IMR-90 (cell line): ENCODE results near the gene PTPRN2.

Source experiments
- BHLHE40 ChIP-seq: fragments of 150-350 bp; IDR thresholded peaks from 2 replicates; pipeline ENCODE4 v1.6.1; 2016; ENCODE audit warnings: mild to moderate bottlenecking, low read depth, low read length
- MAFK ChIP-seq: IDR thresholded peaks from 2 replicates; pipeline ENCODE4 v1.6.1; 2012; ENCODE audit warnings: low read depth, low read length, improper control_type of control experiment
- POLR2A ChIP-seq: IDR thresholded peaks from 2 replicates; pipeline ENCODE4 v1.6.1; 2012; ENCODE audit warnings: mild to moderate bottlenecking, low read depth, low read length
- RAD21 ChIP-seq: IDR thresholded peaks from 2 replicates; pipeline ENCODE4 v1.6.1; 2012; ENCODE audit warnings: low read length, improper control_type of control experiment
- RFX5 ChIP-seq: IDR thresholded peaks from 2 replicates; pipeline ENCODE4 v1.8.0; 2012; ENCODE audit warnings: low read depth, mild to moderate bottlenecking, low read length, moderate library complexity
- SMC3 ChIP-seq: fragments of 150-350 bp; IDR thresholded peaks from 2 replicates; pipeline ENCODE4 v1.6.1; 2016; ENCODE audit warnings: low read depth, mild to moderate bottlenecking, antibody characterized with exemption, low read length, moderate library complexity
- TF ChIP-seq, protein P1 (sequence below): conservative IDR thresholded peaks from 2 replicates; pipeline ENCODE4 v1.5.1; 2012; ENCODE audit warnings: mild to moderate bottlenecking, low read depth, low read length, improper control_type of control experiment
- TF ChIP-seq, protein P2 (sequence below): fragments of 150-350 bp; IDR thresholded peaks from 2 replicates; pipeline ENCODE4 v1.6.1; 2017; ENCODE audit warnings: mild to moderate bottlenecking, antibody characterized with exemption, low read length, low read depth
- TF ChIP-seq, protein P3 (sequence below): fragments of 150-350 bp; IDR thresholded peaks from 2 replicates; pipeline ENCODE4 v1.6.1; 2016; ENCODE audit warnings: low read depth, mild to moderate bottlenecking, low read length, moderate library complexity, borderline replicate concordance

DNA sequence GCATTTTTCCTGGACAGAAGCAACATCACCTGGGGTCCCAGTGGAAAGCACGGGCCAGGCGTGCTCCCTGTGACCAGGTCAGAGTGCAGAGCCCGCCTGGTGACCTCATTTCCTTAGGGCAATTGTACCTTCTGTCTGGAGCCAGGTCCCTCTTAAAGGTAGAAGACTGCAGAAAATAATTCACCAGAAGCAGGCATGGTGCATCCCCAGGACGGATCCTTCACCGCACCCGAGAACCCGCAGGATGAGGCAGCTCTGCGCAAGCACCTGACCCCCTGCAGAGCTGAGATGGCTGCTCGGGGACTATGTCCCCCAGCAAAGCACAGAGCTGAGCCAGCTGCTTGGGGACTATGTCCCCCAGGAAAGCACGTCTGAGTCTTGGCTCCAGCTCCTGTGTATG lies 557.6 kb downstream of the PTPRN2 start:
- TF ChIP-seq POLR2A (no peak), MAFK (no peak), SMC3 (no peak), BHLHE40 (no peak), RAD21 (no peak), RFX5 (no peak)
- TF ChIP-seq, protein P1, sequence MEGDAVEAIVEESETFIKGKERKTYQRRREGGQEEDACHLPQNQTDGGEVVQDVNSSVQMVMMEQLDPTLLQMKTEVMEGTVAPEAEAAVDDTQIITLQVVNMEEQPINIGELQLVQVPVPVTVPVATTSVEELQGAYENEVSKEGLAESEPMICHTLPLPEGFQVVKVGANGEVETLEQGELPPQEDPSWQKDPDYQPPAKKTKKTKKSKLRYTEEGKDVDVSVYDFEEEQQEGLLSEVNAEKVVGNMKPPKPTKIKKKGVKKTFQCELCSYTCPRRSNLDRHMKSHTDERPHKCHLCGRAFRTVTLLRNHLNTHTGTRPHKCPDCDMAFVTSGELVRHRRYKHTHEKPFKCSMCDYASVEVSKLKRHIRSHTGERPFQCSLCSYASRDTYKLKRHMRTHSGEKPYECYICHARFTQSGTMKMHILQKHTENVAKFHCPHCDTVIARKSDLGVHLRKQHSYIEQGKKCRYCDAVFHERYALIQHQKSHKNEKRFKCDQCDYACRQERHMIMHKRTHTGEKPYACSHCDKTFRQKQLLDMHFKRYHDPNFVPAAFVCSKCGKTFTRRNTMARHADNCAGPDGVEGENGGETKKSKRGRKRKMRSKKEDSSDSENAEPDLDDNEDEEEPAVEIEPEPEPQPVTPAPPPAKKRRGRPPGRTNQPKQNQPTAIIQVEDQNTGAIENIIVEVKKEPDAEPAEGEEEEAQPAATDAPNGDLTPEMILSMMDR: no peak
- TF ChIP-seq, protein P2, sequence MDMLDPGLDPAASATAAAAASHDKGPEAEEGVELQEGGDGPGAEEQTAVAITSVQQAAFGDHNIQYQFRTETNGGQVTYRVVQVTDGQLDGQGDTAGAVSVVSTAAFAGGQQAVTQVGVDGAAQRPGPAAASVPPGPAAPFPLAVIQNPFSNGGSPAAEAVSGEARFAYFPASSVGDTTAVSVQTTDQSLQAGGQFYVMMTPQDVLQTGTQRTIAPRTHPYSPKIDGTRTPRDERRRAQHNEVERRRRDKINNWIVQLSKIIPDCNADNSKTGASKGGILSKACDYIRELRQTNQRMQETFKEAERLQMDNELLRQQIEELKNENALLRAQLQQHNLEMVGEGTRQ: no peak
- TF ChIP-seq, protein P3, sequence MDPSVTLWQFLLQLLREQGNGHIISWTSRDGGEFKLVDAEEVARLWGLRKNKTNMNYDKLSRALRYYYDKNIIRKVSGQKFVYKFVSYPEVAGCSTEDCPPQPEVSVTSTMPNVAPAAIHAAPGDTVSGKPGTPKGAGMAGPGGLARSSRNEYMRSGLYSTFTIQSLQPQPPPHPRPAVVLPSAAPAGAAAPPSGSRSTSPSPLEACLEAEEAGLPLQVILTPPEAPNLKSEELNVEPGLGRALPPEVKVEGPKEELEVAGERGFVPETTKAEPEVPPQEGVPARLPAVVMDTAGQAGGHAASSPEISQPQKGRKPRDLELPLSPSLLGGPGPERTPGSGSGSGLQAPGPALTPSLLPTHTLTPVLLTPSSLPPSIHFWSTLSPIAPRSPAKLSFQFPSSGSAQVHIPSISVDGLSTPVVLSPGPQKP: no peak
